Cortex of kidney (tissue), 1 donor: Measurements from ENCODE around the gene LMBRD1.

Experiments
- DNase-seq: peaks from one replicate; lab custom pipeline; 2025; lab: John Stamatoyannopoulos, UW

LMBRD1 gene

DNA sequence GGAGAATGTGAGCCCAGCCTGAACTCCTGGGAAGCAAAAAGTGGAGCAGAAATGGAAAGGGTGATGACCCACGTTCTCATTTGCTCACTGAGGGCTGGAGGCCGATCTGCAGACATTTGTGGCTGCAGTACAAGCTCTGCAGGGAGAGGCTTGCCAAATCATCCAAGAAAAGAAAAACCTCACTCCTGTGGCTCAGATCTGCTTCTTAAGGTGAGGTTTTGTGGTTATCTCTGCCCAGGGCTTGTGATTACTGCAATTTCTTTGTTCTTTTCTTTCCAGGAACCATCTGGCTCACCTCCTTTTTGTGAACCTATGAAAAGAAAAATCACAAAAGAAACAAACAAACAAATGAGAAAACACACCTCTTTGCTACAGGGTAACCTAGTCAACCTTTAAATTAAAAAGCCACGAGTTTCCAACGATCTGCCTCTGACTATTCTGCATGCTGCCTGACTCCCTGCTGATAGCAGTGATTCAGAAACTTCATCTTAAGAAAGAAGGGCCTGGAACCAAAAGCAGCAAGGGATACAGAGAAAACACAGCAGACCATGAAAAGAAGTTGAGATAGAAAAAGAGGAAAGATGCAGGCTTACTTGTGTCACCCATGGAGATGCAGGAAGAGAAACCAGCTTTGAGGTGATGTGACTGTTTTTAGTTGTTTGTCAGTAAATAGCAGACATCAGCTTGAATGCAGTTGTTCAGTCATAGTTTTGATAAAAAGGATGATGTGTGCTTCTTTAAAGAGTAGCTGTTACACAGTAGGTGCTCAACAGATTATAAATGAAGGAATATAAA lies 165.1 kb downstream of the LMBRD1 start:
- DNase-seq = no peak

DNA sequence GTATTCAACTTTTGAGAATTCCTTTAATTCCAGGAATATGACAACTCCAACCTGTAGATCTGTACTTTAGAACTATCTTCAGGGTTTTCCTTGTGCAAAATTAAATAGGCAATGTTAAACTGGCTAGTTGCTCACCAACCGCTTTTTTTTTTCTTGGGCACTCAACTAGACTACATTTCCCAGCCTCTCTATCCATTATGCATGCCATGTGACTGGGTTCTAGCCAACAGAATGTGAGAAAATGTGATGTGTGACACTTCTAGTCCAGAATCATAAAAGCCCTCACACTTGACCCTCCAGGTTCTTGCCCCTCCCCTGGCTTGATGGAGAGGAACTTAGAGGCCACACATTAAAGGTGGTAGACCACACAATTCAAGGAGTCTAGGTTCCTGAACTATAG lies 166.0 kb downstream of the LMBRD1 start:
- no peak for DNase-seq

DNA sequence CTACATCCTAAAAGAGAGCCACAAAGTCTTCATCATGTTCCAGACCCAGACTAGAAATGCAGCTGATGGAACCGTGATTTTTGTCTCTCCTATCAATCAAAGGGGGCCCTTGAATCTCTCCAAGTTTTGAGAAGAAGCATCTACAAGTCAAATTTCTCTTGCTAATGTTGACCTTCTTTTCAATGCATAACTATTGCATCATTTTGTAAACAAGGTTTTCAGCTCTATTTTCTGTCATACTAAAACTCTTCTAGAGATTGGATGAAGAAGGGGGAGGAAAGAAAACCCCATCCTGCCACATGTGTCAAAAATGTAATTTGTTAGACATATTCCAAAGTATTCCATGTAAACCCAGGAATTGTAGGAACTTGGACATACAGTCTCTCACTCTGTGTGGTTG lies 169.2 kb downstream of the LMBRD1 start:
- no peak for DNase-seq

DNA sequence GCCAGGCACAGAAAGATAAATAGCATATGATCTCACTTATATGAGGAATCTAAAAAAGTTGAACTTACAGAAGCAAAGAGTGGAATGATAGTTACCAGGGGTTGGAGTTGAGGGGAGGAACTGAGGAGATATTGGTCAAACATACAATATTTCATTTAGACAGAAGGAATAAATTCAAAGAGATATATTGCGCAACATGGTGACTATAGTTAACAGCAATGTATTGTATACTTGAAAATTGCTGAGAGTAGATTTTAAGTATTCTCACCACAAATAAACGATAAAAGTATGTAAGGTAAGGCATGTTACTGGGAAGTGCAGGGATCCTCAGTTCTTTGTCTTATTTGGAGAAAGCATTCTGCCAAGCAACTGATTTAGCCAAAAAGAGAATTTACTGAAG lies 171.9 kb downstream of the LMBRD1 start:
- no peak for DNase-seq
